HG02798 (cell line): ENCODE data around the gene OR4K2.
"Not testable (repeated sequence)": the region's sequence is repeated elsewhere in the genome, so short reads cannot be mapped to it uniquely, and the experiment has no call there.

Experiments
- ATAC-seq: cut with Tn5 transposase; IDR thresholded peaks from one replicate; pipeline ENCODE4 v1.9.1; 2021; ENCODE audit warnings: mild to moderate bottlenecking; ENCODE audit not compliant: unreplicated experiment, poor library complexity

Gene OR4K2

GRCh38 chr14:19874842-19875241, at the start of gene OR4K2:
OR4K2 (plus strand) TSS chr14:19875142; CDS start chr14:19876268, 1,126 bp downstream.
- ATAC-seq = no peak

GRCh38 chr14:19827626-19828244, 47.2 kb upstream of the OR4K2 start:
- ATAC-seq = not testable (repeated sequence)

GRCh38 chr14:19828314-19828713, 46.6 kb upstream of the OR4K2 start:
- ATAC-seq = no peak

DNA sequence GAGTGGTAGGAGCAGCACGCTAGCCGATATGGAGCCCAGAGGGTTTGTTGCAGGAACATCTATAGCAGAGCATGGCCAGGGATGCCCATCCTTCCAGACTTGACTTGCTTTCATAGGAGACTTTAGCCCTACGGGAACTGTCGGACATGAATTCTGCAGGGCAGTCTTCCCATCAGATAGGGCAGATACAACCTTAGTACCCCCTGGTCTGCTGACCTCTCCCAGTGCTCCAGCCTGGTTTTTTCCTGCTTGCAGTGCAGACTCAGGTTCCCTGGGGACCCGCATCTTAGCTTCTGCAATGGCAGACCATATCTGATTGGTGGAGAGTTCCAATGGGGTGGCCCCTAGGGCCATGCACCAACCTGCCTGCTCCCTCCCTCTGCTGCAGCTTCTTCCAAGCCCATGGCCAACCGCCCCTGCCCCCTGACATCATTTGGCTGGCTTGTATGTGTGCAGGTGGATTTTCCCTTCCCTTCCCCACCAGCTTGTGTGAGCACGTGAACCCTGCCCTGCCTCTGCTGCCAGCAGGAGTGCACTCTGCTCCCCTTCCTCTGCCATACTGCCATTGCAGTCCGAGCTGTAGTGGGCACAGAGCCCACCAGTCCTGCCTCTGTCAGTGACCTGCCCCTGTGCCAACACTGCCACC, 40.6 kb upstream of the OR4K2 start:
- ATAC-seq = not testable (repeated sequence)

- no peak for ATAC-seq
Measured at GRCh38 chr14:19838433-19838832, 36.5 kb upstream of the OR4K2 start.

GRCh38 chr14:19851365-19851764, 23.6 kb upstream of the OR4K2 start:
- no peak for ATAC-seq

DNA sequence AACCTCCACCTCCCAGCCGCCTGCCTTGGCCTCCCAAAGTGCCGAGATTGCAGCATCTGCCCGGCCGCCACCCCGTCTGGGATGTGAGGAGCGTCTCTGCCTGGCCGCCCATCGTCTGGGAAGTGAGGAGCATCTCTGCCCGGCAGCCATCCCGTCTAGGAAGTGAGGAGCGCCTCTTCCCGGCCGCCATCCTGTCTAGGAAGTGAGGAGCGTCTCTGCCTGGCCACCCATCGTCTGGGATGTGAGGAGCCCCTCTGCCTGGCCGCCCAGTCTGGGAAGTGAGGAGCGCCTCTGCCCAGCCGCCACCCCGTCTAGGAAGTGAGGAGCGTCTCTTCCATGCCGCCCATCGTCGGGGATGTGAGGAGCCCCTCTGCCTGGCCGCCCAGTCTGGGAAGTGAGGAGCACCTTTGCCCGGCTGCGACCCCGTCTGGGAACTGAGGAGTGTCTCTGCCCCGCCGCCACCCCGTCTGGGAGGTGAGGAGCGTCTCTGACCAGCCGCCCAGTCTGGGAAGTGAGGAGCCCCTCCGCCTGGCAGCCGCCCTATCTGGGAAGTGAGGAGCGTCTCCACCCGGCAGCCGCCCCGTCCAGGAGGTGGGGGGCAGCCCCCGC, 8.8 kb upstream of the OR4K2 start:
- ATAC-seq = not testable (repeated sequence)

DNA sequence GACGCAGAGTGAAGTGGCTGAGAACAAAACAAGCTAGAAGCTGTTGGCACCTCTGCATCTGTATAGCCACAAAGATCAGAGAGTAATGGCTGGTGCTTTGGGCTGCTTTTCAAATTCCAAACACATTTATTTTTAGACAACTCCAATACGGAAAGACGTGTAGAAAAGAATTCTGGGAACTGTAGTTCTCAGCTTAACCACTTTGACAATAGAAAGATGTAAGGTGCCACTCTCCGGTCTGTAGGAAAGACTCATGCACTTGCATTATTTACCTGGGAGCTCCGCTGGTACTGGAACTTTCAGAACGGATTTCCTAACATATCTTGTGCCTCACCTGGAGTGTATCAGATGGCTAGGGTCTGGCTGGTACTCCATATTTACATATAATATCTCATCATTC, 1.8 kb upstream of the OR4K2 start:
- no peak for ATAC-seq

DNA sequence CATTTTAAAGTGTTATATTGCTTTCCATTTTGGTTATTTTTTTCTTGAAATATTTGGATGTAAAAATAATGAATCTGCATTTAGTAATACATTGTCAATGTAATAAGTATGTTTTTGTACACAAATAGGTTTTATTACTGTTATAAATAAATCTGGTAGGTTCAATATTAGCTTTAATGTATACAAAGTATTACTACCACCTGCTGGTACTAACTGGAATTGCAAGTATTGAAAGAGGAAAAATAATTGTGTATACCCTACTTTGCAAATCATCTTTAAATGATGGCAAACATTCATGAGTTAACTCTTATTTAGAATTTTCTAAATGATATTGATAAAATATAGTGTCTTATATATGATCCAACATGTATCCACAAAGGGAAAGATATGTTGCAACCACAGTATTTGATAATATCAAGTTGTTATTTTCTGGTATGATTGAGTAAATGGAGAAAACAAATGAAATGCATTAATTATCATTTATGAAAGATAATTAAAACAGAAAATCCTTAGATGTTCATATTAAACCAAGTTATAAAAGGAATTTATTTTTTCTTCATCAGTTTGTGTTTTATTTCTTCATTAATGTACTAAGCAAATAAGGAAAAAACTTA, 3.2 kb downstream of the OR4K2 start:
- ATAC-seq = no peak

DNA sequence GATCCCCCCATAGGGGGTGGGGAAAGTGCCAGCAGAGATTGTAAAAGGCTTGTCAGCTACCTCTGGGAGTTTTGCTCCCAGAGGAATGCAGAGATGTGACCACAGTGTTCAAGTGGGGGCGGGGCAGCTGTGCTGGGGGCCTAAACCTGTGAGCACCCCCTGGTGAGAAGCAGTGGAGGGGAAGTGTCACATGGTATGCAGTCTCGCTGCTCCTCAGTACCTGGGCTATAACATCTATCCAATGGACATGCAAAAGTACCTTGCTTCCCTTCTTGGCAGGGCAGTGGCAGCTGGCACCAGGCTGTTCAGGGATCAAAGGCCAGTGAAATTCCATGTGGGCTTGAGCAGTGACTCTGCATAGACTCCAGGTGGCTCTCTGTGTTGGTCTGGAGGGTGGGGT, 20.3 kb downstream of the OR4K2 start:
- no peak for ATAC-seq

DNA sequence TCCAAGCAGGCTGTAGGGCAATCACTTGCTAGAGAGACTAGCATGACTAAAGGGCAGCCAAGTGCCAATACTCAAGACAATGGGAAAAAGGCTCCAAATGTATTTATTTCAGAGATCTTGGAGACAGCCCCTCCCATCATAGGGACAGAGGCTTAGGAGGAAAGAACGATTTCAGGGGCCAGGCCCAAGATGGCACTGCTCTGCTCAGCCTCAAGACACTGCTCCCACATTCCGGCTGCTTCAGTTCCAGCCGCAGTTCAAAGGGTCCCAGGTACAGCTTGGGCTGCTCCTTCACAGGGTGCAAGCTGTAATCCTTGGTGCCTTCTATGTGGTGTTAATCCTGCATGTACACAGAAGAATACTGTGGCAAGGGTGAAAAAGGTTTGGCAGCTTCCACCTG, 26.1 kb downstream of the OR4K2 start:
- no peak for ATAC-seq

- ATAC-seq = no peak
Measured at GRCh38 chr14:19902409-19902808, 27.5 kb downstream of the OR4K2 start.

DNA sequence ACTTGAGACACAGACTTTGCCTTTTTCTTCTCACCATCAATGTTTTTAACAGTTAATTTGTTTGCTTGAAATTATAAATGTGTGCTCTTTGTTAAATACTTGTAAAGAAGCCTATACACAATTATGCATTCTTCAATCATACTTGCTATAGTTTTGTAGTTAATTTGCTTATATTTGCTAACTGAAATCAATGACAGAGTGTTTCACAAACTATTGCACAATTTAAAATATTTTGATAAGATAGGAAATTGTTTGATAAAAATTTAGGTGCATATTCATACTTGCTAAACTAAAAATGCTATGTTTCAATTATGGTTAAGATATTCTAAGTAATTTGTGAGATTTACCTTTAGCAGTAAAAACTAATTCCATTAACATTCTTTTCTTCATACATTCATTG, 31.7 kb downstream of the OR4K2 start:
- no peak for ATAC-seq

DNA sequence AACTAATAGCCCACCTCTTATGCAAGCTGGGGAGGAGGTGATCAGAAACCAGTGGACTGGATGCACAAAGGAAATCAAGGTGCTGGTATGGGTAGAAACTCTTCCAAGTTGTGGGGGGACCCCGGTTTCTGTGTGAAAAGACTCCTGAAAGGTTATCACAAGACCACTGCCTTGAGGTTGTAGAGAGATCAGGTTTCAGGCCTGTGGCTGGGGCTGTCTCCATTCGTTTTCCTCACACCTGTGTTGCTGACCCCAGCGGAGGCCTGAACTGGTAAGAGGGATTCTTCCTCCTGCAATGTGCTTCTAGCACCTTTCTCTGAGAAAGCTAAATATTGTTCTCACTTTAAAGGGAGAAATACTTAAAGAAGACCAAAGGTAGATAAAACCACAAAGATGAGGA, 36.2 kb downstream of the OR4K2 start:
- ATAC-seq = no peak

GRCh38 chr14:19917243-19917642, 42.3 kb downstream of the OR4K2 start:
- no peak for ATAC-seq

DNA sequence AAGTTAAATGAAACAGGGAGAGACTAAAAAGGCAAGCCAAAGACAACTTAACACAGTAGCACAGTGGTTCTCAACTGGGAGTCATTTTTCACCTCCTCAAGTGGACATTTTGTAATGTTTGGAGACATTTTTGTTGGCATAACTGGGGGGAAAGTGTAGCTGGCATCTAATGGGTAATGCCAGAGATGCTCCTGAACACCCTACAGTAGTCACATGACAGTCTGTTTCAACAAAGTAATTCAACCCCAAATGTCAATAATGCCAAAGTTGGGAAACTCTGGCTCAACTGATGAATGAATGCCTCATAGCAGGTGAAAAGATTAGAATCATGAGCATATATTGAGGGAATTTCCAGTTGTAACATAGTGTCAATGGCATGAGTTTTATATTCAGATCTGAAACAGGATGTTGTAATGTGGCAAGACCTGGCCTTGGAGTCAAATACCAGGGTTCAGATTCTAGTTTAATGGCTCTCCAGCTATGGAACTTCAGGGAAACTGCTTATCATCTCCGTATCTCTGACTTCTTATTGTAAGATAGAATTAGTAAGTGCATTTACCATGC, 43.1 kb downstream of the OR4K2 start:
- no peak for ATAC-seq

GRCh38 chr14:19918553-19919264, 43.8 kb downstream of the OR4K2 start:
- no peak for ATAC-seq

GRCh38 chr14:19920021-19920657, 45.2 kb downstream of the OR4K2 start, which contains the start of gene OR4K5:
OR4K5 (plus strand) TSS chr14:19920607; CDS start chr14:19920607, 0 bp downstream.
- no peak for ATAC-seq

DNA sequence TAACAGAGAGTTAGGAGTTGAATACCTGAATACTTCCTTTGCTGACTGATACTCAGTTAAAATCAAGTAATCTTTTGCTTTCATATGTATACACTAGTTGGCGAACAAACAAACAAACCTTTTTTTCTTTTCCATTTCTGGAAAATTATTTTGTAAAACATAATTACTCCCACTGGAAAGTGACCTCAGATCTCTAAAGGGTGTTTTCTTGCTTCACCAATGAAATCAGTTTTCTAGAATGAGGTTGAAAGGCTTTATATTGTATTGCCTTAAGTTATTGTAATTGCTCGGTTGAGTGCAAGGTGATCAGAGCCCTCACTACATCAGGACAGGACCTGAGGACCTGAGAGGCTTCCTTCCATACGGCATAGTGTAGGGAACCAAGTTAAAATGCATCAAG, 55.7 kb downstream of the OR4K2 start, which contains the start of gene OR4K1:
TSS of gene OR4K1 (plus strand) at position 301 of the 400 bp plus-strand sequence. CDS start 4,750 bp downstream, outside the sequence.
- ATAC-seq = no peak
